T-helper 1 cell treated with Interleukin-12 subunit alpha and Interleukin-12 subunit beta and Interleukin-4 antibody, amounts not matched to agents 30 μg/mL and 1 μg/mL, for 36 hours (primary cell): ENCODE measurements around the gene DLG2.

Experiments used
- H3K27ac Mint-ChIP-seq: one replicate; pipeline ENCODE4 v1.8.0; 2021; ENCODE audit warnings: mild to moderate bottlenecking, mixed read lengths
- H3K27me3 Mint-ChIP-seq: one replicate; pipeline ENCODE4 v1.8.0; 2021; ENCODE audit warnings: low read depth, mixed read lengths
- H3K36me3 Mint-ChIP-seq: one replicate; pipeline ENCODE4 v1.8.0; 2021; ENCODE audit warnings: low read depth, mixed read lengths
- H3K4me1 Mint-ChIP-seq: one replicate; pipeline ENCODE4 v1.8.0; 2021; ENCODE audit warnings: low read depth, mixed read lengths
- H3K4me3 Mint-ChIP-seq: one replicate; pipeline ENCODE4 v1.8.0; 2021; ENCODE audit warnings: mild to moderate bottlenecking, moderate library complexity, mixed read lengths
- H3K9me3 Mint-ChIP-seq: one replicate; pipeline ENCODE4 v1.8.0; 2021; ENCODE audit warnings: mixed read lengths

Gene DLG2

GRCh38 chr11:84300092-84300491, 1327.1 kb downstream of the DLG2 start:
- Mint-ChIP-seq H3K9me3 (peaks cover 4% of the 10 kb centered on the region), H3K4me1 (no peaks in the 10 kb centered on the region), H3K27me3 (no peaks in the 10 kb centered on the region), H3K4me3 (no peak overlapping the region), H3K36me3 (no peaks in the 10 kb centered on the region), H3K27ac (no peak overlapping the region)

- Mint-ChIP-seq H3K27ac (no peak overlapping the region), H3K9me3 (peaks cover 4% of the 10 kb centered on the region), H3K36me3 (no peaks in the 10 kb centered on the region), H3K27me3 (no peaks in the 10 kb centered on the region), H3K4me1 (no peaks in the 10 kb centered on the region), H3K4me3 (no peak overlapping the region)
Observed at GRCh38 chr11:84297570-84297969, 1329.6 kb downstream of the DLG2 start.

- no peak overlapping the region for H3K27ac Mint-ChIP-seq
- no peak overlapping the region for H3K4me3 Mint-ChIP-seq
- H3K36me3 Mint-ChIP-seq = no peaks in the 10 kb centered on the region
- peaks cover 4% of the 10 kb centered on the region for H3K9me3 Mint-ChIP-seq
- no peaks in the 10 kb centered on the region for H3K4me1 Mint-ChIP-seq
- no peaks in the 10 kb centered on the region for H3K27me3 Mint-ChIP-seq
Observed at GRCh38 chr11:84295815-84296214, 1331.3 kb downstream of the DLG2 start.

GRCh38 chr11:84292955-84293354, 1334.2 kb downstream of the DLG2 start:
- Mint-ChIP-seq H3K27ac (no peak overlapping the region), H3K36me3 (no peaks in the 10 kb centered on the region), H3K4me1 (no peaks in the 10 kb centered on the region), H3K4me3 (no peak overlapping the region), H3K9me3 (peaks cover 7% of the 10 kb centered on the region), H3K27me3 (no peaks in the 10 kb centered on the region)

- Mint-ChIP-seq H3K36me3 (no peaks in the 10 kb centered on the region), H3K27me3 (no peaks in the 10 kb centered on the region), H3K27ac (no peak overlapping the region), H3K4me3 (no peak overlapping the region), H3K4me1 (no peaks in the 10 kb centered on the region), H3K9me3 (peaks cover 7% of the 10 kb centered on the region)
Observed at GRCh38 chr11:84292006-84292405, 1335.1 kb downstream of the DLG2 start.

- Mint-ChIP-seq H3K27me3 (no peaks in the 10 kb centered on the region), H3K9me3 (peaks cover 6% of the 10 kb centered on the region), H3K27ac (no peak overlapping the region), H3K36me3 (no peaks in the 10 kb centered on the region), H3K4me1 (no peaks in the 10 kb centered on the region), H3K4me3 (no peak overlapping the region)
Observed at GRCh38 chr11:84290647-84291046, 1336.5 kb downstream of the DLG2 start.

- peaks cover 3% of the 10 kb centered on the region for H3K9me3 Mint-ChIP-seq
- H3K36me3 Mint-ChIP-seq = no peaks in the 10 kb centered on the region
- no peak overlapping the region for H3K4me3 Mint-ChIP-seq
- H3K27me3 Mint-ChIP-seq = no peaks in the 10 kb centered on the region
- no peak overlapping the region for H3K27ac Mint-ChIP-seq
- no peaks in the 10 kb centered on the region for H3K4me1 Mint-ChIP-seq
Observed at GRCh38 chr11:84289381-84289906, 1337.7 kb downstream of the DLG2 start.

- Mint-ChIP-seq H3K4me1 (no peaks in the 10 kb centered on the region), H3K36me3 (no peaks in the 10 kb centered on the region), H3K27ac (no peak overlapping the region), H3K9me3 (peaks cover 9% of the 10 kb centered on the region), H3K27me3 (no peaks in the 10 kb centered on the region), H3K4me3 (no peak overlapping the region)
Observed at GRCh38 chr11:84273541-84273940, 1353.6 kb downstream of the DLG2 start.

GRCh38 chr11:84270466-84270865, 1356.7 kb downstream of the DLG2 start:
- no peaks in the 10 kb centered on the region for H3K27me3 Mint-ChIP-seq
- no peaks in the 10 kb centered on the region for H3K36me3 Mint-ChIP-seq
- no peak overlapping the region for H3K27ac Mint-ChIP-seq
- H3K4me1 Mint-ChIP-seq = no peaks in the 10 kb centered on the region
- peaks cover 7% of the 10 kb centered on the region for H3K9me3 Mint-ChIP-seq
- no peak overlapping the region for H3K4me3 Mint-ChIP-seq

- no peak overlapping the region for H3K4me3 Mint-ChIP-seq
- H3K36me3 Mint-ChIP-seq = no peaks in the 10 kb centered on the region
- H3K27me3 Mint-ChIP-seq = no peaks in the 10 kb centered on the region
- no peak overlapping the region for H3K27ac Mint-ChIP-seq
- no peaks in the 10 kb centered on the region for H3K4me1 Mint-ChIP-seq
- H3K9me3 Mint-ChIP-seq = peaks cover 6% of the 10 kb centered on the region
Observed at GRCh38 chr11:84264066-84264465, 1363.1 kb downstream of the DLG2 start.

GRCh38 chr11:84261707-84262106, 1365.4 kb downstream of the DLG2 start:
- H3K27ac Mint-ChIP-seq = no peak overlapping the region
- H3K4me3 Mint-ChIP-seq = no peak overlapping the region
- H3K36me3 Mint-ChIP-seq = no peaks in the 10 kb centered on the region
- no peaks in the 10 kb centered on the region for H3K27me3 Mint-ChIP-seq
- H3K9me3 Mint-ChIP-seq = peaks cover 6% of the 10 kb centered on the region
- no peaks in the 10 kb centered on the region for H3K4me1 Mint-ChIP-seq

GRCh38 chr11:84260862-84261261, 1366.3 kb downstream of the DLG2 start:
- H3K9me3 Mint-ChIP-seq = peaks cover 9% of the 10 kb centered on the region
- no peaks in the 10 kb centered on the region for H3K4me1 Mint-ChIP-seq
- H3K36me3 Mint-ChIP-seq = no peaks in the 10 kb centered on the region
- H3K27me3 Mint-ChIP-seq = no peaks in the 10 kb centered on the region
- H3K4me3 Mint-ChIP-seq = no peak overlapping the region
- H3K27ac Mint-ChIP-seq = no peak overlapping the region

- no peak overlapping the region for H3K27ac Mint-ChIP-seq
- H3K9me3 Mint-ChIP-seq = peaks cover 15% of the 10 kb centered on the region
- H3K27me3 Mint-ChIP-seq = no peaks in the 10 kb centered on the region
- no peaks in the 10 kb centered on the region for H3K36me3 Mint-ChIP-seq
- H3K4me1 Mint-ChIP-seq = no peaks in the 10 kb centered on the region
- H3K4me3 Mint-ChIP-seq = no peak overlapping the region
Observed at GRCh38 chr11:84256618-84257017, 1370.5 kb downstream of the DLG2 start.

- H3K4me3 Mint-ChIP-seq = no peak overlapping the region
- peaks cover 15% of the 10 kb centered on the region for H3K9me3 Mint-ChIP-seq
- H3K4me1 Mint-ChIP-seq = no peaks in the 10 kb centered on the region
- no peaks in the 10 kb centered on the region for H3K27me3 Mint-ChIP-seq
- H3K36me3 Mint-ChIP-seq = no peaks in the 10 kb centered on the region
- no peak overlapping the region for H3K27ac Mint-ChIP-seq
Observed at GRCh38 chr11:84255483-84255882, 1371.7 kb downstream of the DLG2 start.

GRCh38 chr11:84250834-84251613, 1376.1 kb downstream of the DLG2 start:
- no peak overlapping the region for H3K27ac Mint-ChIP-seq
- H3K27me3 Mint-ChIP-seq = no peaks in the 10 kb centered on the region
- H3K9me3 Mint-ChIP-seq = peaks cover 9% of the 10 kb centered on the region
- H3K4me3 Mint-ChIP-seq = no peak overlapping the region
- no peaks in the 10 kb centered on the region for H3K4me1 Mint-ChIP-seq
- H3K36me3 Mint-ChIP-seq = no peaks in the 10 kb centered on the region
